PC-9 (cell line): ENCODE measurements around the gene PCMTD2.
"Not testable (repeated sequence)": the region's sequence is repeated elsewhere in the genome, so short reads cannot be mapped to it uniquely, and the experiment has no call there.

Source experiments
- CTCF ChIP-seq: fragments of 200-600 bp; sonication (generic); conservative IDR thresholded peaks from 2 replicates; pipeline ENCODE4 v1.6.1; 2017; ENCODE audit warnings: mixed run types, antibody characterized with exemption, mild to moderate bottlenecking, moderate library complexity
- EZH2 ChIP-seq: fragments of 200-600 bp; sonication (generic); IDR thresholded peaks from 2 replicates; pipeline ENCODE4 v1.8.0; 2017; ENCODE audit warnings: antibody characterized with exemption, low read depth

GRCh38 chr20:64287264-64287590 is 31.7 kb downstream of the PCMTD2 start:
- TF ChIP-seq EZH2, CTCF: not testable (repeated sequence)
